Lower lobe of right lung (tissue), 2 donors: Measurements from ENCODE around the gene PABPC1L2A. TPM values are rescaled to one million over a fixed set of nuclear protein-coding genes. Genes with fewer than 3 reads are reported as not detected.
"Not testable (repeated sequence)": the region's sequence is repeated elsewhere in the genome, so short reads cannot be mapped to it uniquely, and the experiment has no call there.

Source experiments
- ATAC-seq, 2 donors: fragments of 200-7000 bp; cut with Tn5 transposase; one replicate each; pipeline ENCODE4 v1.9.1; 2020 to 2022; ENCODE audit warnings: mild to moderate bottlenecking in 2 of 2, moderate library complexity in 2 of 2
- DNase-seq: peaks from one replicate; pipeline ENCODE4 v3.0.0-alpha.2; 2020
- H3K27ac ChIP-seq: fragments of 200-600 bp; one replicate; pipeline ENCODE4 v1.8.0; 2022
- H3K27me3 ChIP-seq: fragments of 200-600 bp; one replicate; pipeline ENCODE4 v1.8.0; 2022; ENCODE audit warnings: low read depth
- H3K36me3 ChIP-seq: fragments of 200-600 bp; one replicate; pipeline ENCODE4 v1.8.0; 2022; ENCODE audit warnings: mild to moderate bottlenecking
- H3K4me1 ChIP-seq: fragments of 200-600 bp; one replicate; pipeline ENCODE4 v1.8.0; 2022
- H3K4me3 ChIP-seq: fragments of 200-600 bp; one replicate; pipeline ENCODE4 v1.8.0; 2022; ENCODE audit warnings: mild to moderate bottlenecking
- H3K9me3 ChIP-seq: fragments of 200-600 bp; one replicate; pipeline ENCODE4 v1.8.0; 2022
- CTCF ChIP-seq: fragments of 200-600 bp; IDR thresholded peaks from one replicate; pipeline ENCODE4 v1.8.0; 2022; ENCODE audit warnings: antibody characterized with exemption, mild to moderate bottlenecking
- intact Hi-C: fragments of 100-400 bp; cut with DNase I; formaldehyde crosslinking; loops from one replicate; pipeline ENCODE4 v1.11.0; 2022
- long read RNA-seq: library from polyadenylated mRNA; unstranded; transcript quantifications from one replicate; pipeline ENCODE4 v2.0.0, GENCODE V29; 2021
- total RNA-seq: library from RNA; stranded (reverse); fragmentation: NEBNext Ultra II Directional; extraction: Animal tissue kit (Norgen Biotek cat#: 25700); gene quantifications from one replicate; pipeline ENCODE4 v1.2.1, GENCODE V29; 2021
- donor health status: DM: no; HTN: yes; CAD: no; lungs with severe emphysema.

PABPC1L2A gene
- total RNA-seq = not detected
- long read RNA-seq = 0 reads

GRCh38 chrX:73079024-73079562, at the start of gene PABPC1L2A:
PABPC1L2A (minus strand) TSS chrX:73079512; CDS start chrX:73079386, 126 bp downstream.
- ATAC-seq, H3K4me1 ChIP-seq, H3K36me3 ChIP-seq, DNase-seq, intact Hi-C loops, H3K9me3 ChIP-seq, H3K27me3 ChIP-seq, H3K27ac ChIP-seq, H3K4me3 ChIP-seq: not testable (repeated sequence)

DNA sequence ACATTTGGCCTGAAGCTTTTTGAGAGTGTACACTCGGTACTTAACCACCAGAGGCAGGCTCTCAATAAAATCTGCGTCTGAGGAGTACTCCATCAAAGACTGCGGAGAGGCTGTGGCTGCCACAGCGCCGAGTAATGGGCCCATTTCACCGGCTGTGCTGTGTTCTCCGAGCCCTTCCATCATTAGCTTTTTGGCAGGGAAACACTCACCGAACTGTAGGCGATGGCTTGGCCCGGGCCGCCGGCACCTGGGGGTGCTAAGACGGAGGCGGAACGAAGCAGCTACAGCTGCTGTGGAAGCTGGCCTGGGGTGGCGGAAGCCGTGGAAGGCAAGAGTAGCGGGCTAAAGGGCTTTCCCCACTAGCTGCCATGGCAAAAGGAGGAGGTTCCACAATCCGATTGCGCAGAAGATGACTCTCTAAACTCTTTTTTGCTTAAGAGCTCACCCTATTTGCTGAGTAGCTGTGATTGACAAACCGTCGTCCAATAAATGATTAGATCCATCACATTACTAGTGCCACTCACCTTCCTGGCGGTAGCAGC, 48.5 kb upstream of the PABPC1L2A start:
- intact Hi-C loops = no loop called here
- ATAC-seq (peak in 1 of 2 donors; percentile 61), DNase-seq (no peak)
- Histone ChIP-seq H3K27me3 (no peaks in the 10 kb centered on the region), H3K4me1 (no peaks in the 10 kb centered on the region), H3K9me3 (no peaks in the 10 kb centered on the region), H3K27ac (no peak overlapping the region), H3K4me3 (no peak overlapping the region), H3K36me3 (no peaks in the 10 kb centered on the region)
- TF ChIP-seq CTCF = no peak

DNA sequence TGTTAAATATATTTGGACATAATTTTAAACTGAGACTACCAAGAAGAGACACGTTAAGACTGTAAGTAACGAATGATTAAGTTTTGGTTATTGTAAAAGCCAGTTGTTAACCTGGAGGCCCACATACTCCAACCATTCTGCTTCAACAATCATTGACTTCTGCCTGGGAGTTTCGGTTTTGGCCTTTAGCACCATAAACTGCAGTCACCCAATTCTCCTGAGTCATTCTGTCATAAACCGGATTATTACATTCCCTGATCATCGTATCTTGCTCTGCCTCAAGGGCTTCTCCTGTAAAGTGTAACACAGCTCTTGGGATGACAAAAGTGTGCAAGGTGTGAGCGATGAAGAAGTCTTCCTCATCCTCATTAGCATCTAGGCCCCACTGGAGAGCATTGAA, 46.9 kb upstream of the PABPC1L2A start:
- H3K27ac ChIP-seq = no peak overlapping the region
- DNase-seq (no peak), ATAC-seq (no peak)
- no peaks in the 10 kb centered on the region for H3K9me3 ChIP-seq
- intact Hi-C loops = no loop called here
- no peaks in the 10 kb centered on the region for H3K4me1 ChIP-seq
- H3K27me3 ChIP-seq = no peaks in the 10 kb centered on the region
- TF ChIP-seq CTCF = no peak
- H3K36me3 ChIP-seq = no peaks in the 10 kb centered on the region
- no peak overlapping the region for H3K4me3 ChIP-seq

DNA sequence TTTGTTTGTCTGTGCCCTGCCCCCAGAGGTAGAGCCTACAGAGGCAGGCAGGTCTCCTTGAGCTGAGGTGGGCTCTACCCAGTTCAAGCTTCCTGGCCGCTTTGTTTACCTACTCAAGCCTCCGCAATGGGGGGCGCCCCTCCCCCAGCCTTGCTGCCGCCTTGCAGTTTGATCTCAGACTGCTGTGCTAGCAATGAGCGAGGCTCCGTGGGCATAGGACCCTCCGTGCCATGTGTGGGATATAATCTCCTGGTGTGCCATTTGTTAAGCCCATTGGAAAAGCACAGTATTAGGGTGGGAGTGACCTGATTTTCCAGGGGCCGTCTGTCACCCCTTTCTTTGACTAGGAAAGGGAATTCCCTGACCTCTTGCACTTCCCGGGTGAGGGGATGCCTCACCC, 20.2 kb upstream of the PABPC1L2A start:
- H3K27me3 ChIP-seq, H3K4me1 ChIP-seq, intact Hi-C loops, H3K27ac ChIP-seq, H3K4me3 ChIP-seq, DNase-seq, H3K9me3 ChIP-seq, H3K36me3 ChIP-seq, ATAC-seq: not testable (repeated sequence)

DNA sequence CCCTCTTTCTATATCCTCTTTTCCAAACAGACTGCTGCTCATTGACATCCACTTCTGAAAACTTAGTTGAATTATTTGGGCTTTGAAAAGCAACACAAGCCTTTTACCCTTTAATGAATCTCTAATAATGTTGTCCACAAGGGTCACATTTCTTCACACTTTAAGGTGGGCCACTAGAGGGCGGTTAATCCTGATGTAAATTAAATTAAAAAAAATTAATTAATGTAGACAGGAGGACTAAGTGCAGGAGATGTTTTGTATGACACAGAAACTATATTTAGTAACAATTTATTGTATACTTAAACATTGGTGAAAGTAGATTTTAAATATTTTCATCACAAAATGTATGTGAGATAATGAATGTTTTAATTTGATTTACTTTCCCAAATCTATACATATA, 7.5 kb upstream of the PABPC1L2A start:
- intact Hi-C loops, H3K4me1 ChIP-seq, DNase-seq, H3K36me3 ChIP-seq, ATAC-seq, H3K4me3 ChIP-seq, H3K27ac ChIP-seq, H3K27me3 ChIP-seq, H3K9me3 ChIP-seq: not testable (repeated sequence)

GRCh38 chrX:73079884-73080283, 572 bp upstream of the PABPC1L2A start:
- H3K27ac ChIP-seq, H3K4me1 ChIP-seq, H3K36me3 ChIP-seq, H3K4me3 ChIP-seq, ATAC-seq, DNase-seq, H3K9me3 ChIP-seq, intact Hi-C loops, H3K27me3 ChIP-seq: not testable (repeated sequence)

- intact Hi-C loops, H3K4me3 ChIP-seq, DNase-seq, H3K4me1 ChIP-seq, H3K36me3 ChIP-seq, ATAC-seq, H3K9me3 ChIP-seq, H3K27me3 ChIP-seq, H3K27ac ChIP-seq: not testable (repeated sequence)
Observed at GRCh38 chrX:73078597-73078996, 715 bp downstream of the PABPC1L2A start.

DNA sequence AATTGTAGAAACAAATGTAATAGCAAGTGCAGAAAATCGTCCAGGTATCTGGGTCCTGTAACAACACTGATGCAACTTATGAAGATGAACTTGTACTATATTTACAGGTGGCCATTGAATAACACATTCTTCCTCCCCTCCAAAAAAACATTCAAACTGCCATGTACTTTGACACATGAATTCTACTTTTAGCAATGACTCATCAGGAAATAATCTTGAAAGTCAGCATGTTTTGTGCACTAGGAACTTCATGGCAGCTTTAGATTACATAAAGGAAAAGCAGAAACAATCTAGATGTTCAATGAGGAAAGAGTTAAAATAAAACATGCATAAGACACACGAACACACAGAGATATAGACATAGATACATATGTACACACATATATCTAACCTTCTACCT, 2.5 kb downstream of the PABPC1L2A start:
- no peak for DNase-seq
- no peak for TF ChIP-seq CTCF
- no peak for ATAC-seq
- no peak overlapping the region for H3K27ac ChIP-seq
- H3K4me1 ChIP-seq = no peaks in the 10 kb centered on the region
- intact Hi-C loops = no loop called here
- H3K9me3 ChIP-seq = no peaks in the 10 kb centered on the region
- no peaks in the 10 kb centered on the region for H3K36me3 ChIP-seq
- no peaks in the 10 kb centered on the region for H3K27me3 ChIP-seq
- H3K4me3 ChIP-seq = no peak overlapping the region
